ENCODE data around the gene EIF1.

EIF1 gene

DNA sequence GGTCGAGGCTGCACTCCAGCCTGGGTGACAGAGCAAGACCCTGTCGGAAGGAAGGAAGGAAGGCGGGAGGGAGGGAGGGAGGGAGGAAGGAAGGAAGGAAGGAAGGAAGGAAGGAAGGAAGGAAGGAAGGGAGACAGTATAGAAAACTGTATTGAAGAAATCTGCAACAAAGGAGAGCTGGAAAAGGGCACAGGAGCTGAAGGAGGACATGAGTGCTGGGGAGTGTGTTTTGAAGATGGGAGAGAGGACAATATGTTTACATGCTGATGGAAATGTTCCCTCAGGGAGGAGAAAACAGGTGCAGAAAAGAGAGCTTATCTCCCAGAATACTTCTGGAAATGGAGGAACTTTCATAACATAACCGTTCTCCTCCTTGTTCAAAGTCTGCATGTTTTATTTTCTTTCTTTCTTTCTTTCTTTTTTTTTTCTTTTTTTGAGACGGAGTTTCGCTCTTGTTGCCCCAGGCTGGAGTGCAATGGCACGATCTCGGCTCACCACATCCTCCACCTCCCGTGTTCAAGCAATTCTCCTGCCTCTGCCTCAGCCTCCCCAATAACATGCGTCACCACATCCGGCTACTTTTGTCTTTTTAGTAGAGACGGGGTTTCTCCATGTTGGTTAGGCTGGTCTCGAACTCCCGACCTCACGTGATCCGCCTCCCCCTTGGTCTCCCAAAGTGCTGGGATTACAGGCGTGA, 48.4 kb downstream of the EIF1 start:
- ATAC-seq: no peak
- TF ChIP-seq ZNF8 (CRISPR knock-in tag; IDR thresholded peaks at IDR 0.05) (no peak), TOX (CRISPR knock-in tag; IDR thresholded peaks at IDR 0.05; ENCODE audit: borderline replicate concordance) (no peak), TCF4 (CRISPR knock-in tag; IDR thresholded peaks at IDR 0.05; ENCODE audit: borderline replicate concordance) (no peak), CSRNP3 (CRISPR knock-in tag; IDR thresholded peaks at IDR 0.05) (no peak), GLIS3 (CRISPR knock-in tag; IDR thresholded peaks at IDR 0.05) (no peak), ZFP3 (CRISPR knock-in tag; IDR thresholded peaks at IDR 0.05) (no peak), CSDC2 (CRISPR knock-in tag; IDR thresholded peaks at IDR 0.05) (no peak), PPARA (CRISPR knock-in tag; IDR thresholded peaks at IDR 0.05; ENCODE audit: borderline replicate concordance) (no peak), SNAI2 (CRISPR knock-in tag; IDR thresholded peaks at IDR 0.05) (no peak), CREB5 (CRISPR knock-in tag; IDR thresholded peaks at IDR 0.05; ENCODE audit: low read depth) (no peak), OSR1 (CRISPR knock-in tag; IDR thresholded peaks at IDR 0.05) (no peak), ISL1 (CRISPR knock-in tag; IDR thresholded peaks at IDR 0.05) (no peak), BACH2 (CRISPR knock-in tag; IDR thresholded peaks at IDR 0.05; ENCODE audit: borderline replicate concordance) (no peak), ZNF565 (CRISPR knock-in tag; conservative IDR thresholded peaks at IDR 0.05; ENCODE audit: low read depth) (no peak), ARNTL (CRISPR knock-in tag; IDR thresholded peaks at IDR 0.05; ENCODE audit: borderline replicate concordance, low read depth) (no peak)
- TF ChIP-seq, protein P1, sequence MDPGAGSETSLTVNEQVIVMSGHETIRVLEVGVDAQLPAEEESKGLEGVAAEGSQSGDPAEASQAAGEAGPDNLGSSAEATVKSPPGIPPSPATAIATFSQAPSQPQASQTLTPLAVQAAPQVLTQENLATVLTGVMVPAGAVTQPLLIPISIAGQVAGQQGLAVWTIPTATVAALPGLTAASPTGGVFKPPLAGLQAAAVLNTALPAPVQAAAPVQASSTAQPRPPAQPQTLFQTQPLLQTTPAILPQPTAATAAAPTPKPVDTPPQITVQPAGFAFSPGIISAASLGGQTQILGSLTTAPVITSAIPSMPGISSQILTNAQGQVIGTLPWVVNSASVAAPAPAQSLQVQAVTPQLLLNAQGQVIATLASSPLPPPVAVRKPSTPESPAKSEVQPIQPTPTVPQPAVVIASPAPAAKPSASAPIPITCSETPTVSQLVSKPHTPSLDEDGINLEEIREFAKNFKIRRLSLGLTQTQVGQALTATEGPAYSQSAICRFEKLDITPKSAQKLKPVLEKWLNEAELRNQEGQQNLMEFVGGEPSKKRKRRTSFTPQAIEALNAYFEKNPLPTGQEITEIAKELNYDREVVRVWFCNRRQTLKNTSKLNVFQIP (CRISPR knock-in tag; IDR thresholded peaks at IDR 0.05; ENCODE audit: borderline replicate concordance, low read depth): no peak
- TF ChIP-seq, protein P2, sequence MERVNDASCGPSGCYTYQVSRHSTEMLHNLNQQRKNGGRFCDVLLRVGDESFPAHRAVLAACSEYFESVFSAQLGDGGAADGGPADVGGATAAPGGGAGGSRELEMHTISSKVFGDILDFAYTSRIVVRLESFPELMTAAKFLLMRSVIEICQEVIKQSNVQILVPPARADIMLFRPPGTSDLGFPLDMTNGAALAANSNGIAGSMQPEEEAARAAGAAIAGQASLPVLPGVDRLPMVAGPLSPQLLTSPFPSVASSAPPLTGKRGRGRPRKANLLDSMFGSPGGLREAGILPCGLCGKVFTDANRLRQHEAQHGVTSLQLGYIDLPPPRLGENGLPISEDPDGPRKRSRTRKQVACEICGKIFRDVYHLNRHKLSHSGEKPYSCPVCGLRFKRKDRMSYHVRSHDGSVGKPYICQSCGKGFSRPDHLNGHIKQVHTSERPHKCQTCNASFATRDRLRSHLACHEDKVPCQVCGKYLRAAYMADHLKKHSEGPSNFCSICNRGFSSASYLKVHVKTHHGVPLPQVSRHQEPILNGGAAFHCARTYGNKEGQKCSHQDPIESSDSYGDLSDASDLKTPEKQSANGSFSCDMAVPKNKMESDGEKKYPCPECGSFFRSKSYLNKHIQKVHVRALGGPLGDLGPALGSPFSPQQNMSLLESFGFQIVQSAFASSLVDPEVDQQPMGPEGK (CRISPR knock-in tag; IDR thresholded peaks at IDR 0.05; ENCODE audit: borderline replicate concordance): no peak
- TF ChIP-seq, protein P3, sequence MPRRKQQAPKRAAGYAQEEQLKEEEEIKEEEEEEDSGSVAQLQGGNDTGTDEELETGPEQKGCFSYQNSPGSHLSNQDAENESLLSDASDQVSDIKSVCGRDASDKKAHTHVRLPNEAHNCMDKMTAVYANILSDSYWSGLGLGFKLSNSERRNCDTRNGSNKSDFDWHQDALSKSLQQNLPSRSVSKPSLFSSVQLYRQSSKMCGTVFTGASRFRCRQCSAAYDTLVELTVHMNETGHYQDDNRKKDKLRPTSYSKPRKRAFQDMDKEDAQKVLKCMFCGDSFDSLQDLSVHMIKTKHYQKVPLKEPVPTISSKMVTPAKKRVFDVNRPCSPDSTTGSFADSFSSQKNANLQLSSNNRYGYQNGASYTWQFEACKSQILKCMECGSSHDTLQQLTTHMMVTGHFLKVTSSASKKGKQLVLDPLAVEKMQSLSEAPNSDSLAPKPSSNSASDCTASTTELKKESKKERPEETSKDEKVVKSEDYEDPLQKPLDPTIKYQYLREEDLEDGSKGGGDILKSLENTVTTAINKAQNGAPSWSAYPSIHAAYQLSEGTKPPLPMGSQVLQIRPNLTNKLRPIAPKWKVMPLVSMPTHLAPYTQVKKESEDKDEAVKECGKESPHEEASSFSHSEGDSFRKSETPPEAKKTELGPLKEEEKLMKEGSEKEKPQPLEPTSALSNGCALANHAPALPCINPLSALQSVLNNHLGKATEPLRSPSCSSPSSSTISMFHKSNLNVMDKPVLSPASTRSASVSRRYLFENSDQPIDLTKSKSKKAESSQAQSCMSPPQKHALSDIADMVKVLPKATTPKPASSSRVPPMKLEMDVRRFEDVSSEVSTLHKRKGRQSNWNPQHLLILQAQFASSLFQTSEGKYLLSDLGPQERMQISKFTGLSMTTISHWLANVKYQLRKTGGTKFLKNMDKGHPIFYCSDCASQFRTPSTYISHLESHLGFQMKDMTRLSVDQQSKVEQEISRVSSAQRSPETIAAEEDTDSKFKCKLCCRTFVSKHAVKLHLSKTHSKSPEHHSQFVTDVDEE (CRISPR knock-in tag; IDR thresholded peaks at IDR 0.05): no peak

GRCh38 chr17:41737680-41738023, 49.0 kb downstream of the EIF1 start:
- peak; percentile 24 for ATAC-seq
- TF ChIP-seq, protein P3 (CRISPR knock-in tag; IDR thresholded peaks at IDR 0.05): no peak
- TF ChIP-seq SNAI2 (CRISPR knock-in tag; IDR thresholded peaks at IDR 0.05) (no peak), ZNF8 (CRISPR knock-in tag; IDR thresholded peaks at IDR 0.05) (no peak), RARB (CRISPR knock-in tag; IDR thresholded peaks at IDR 0.05) (no peak), ZC3H10 (CRISPR knock-in tag; IDR thresholded peaks at IDR 0.05) (no peak), ZNF565 (CRISPR knock-in tag; conservative IDR thresholded peaks at IDR 0.05; ENCODE audit: low read depth) (no peak), ZNF70 (CRISPR knock-in tag; IDR thresholded peaks at IDR 0.05) (no peak), ARNTL (CRISPR knock-in tag; IDR thresholded peaks at IDR 0.05; ENCODE audit: borderline replicate concordance, low read depth) (no peak), TOX (CRISPR knock-in tag; IDR thresholded peaks at IDR 0.05; ENCODE audit: borderline replicate concordance) (no peak), ZFP30 (CRISPR knock-in tag; IDR thresholded peaks at IDR 0.05) (no peak)
- TF ChIP-seq, protein P2 (CRISPR knock-in tag; IDR thresholded peaks at IDR 0.05; ENCODE audit: borderline replicate concordance): no peak
- TF ChIP-seq, protein P1 (CRISPR knock-in tag; IDR thresholded peaks at IDR 0.05; ENCODE audit: borderline replicate concordance, low read depth): no peak

Measured in SK-N-SH treated with all-trans-retinoic acid at 6 μM for 48 hours (cell line).